AG10803 (cell line): ENCODE results near the gene CELA2A.
"Not testable (repeated sequence)": the region's sequence is repeated elsewhere in the genome, so short reads cannot be mapped to it uniquely, and the experiment has no call there.

Experiments
- DNase-seq: peaks from one replicate; pipeline ENCODE4 v3.0.0; 2010; ENCODE audit warnings: low read depth
- H3K4me3 ChIP-seq: 2 replicates; pipeline ENCODE4 v1.5.1; 2011; ENCODE audit warnings: mild to moderate bottlenecking, low read length, control low read depth
- TF ChIP-seq, protein P1 (sequence below): conservative IDR thresholded peaks from 2 replicates; pipeline ENCODE4 v1.5.1; 2011; ENCODE audit warnings: mild to moderate bottlenecking, low read length, control low read depth, inconsistent platforms

Gene CELA2A

GRCh38 chr1:15465674-15466073 is 9.1 kb downstream of the CELA2A start:
- H3K4me3 ChIP-seq: no peak overlapping the region
- DNase-seq: no peak
- TF ChIP-seq, protein P1, sequence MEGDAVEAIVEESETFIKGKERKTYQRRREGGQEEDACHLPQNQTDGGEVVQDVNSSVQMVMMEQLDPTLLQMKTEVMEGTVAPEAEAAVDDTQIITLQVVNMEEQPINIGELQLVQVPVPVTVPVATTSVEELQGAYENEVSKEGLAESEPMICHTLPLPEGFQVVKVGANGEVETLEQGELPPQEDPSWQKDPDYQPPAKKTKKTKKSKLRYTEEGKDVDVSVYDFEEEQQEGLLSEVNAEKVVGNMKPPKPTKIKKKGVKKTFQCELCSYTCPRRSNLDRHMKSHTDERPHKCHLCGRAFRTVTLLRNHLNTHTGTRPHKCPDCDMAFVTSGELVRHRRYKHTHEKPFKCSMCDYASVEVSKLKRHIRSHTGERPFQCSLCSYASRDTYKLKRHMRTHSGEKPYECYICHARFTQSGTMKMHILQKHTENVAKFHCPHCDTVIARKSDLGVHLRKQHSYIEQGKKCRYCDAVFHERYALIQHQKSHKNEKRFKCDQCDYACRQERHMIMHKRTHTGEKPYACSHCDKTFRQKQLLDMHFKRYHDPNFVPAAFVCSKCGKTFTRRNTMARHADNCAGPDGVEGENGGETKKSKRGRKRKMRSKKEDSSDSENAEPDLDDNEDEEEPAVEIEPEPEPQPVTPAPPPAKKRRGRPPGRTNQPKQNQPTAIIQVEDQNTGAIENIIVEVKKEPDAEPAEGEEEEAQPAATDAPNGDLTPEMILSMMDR: no peak

GRCh38 chr1:15466955-15467625 is 10.6 kb downstream of the CELA2A start:
- not testable (repeated sequence) for H3K4me3 ChIP-seq, DNase-seq

- TF ChIP-seq, protein P1: no peak
- H3K4me3 ChIP-seq: no peak overlapping the region
- no peak for DNase-seq
Observed at GRCh38 chr1:15468145-15468544, 11.6 kb downstream of the CELA2A start.

- TF ChIP-seq, protein P1: no peak
- H3K4me3 ChIP-seq: no peak overlapping the region
- DNase-seq: no peak
Observed at GRCh38 chr1:15469361-15469760, 12.8 kb downstream of the CELA2A start.

DNA sequence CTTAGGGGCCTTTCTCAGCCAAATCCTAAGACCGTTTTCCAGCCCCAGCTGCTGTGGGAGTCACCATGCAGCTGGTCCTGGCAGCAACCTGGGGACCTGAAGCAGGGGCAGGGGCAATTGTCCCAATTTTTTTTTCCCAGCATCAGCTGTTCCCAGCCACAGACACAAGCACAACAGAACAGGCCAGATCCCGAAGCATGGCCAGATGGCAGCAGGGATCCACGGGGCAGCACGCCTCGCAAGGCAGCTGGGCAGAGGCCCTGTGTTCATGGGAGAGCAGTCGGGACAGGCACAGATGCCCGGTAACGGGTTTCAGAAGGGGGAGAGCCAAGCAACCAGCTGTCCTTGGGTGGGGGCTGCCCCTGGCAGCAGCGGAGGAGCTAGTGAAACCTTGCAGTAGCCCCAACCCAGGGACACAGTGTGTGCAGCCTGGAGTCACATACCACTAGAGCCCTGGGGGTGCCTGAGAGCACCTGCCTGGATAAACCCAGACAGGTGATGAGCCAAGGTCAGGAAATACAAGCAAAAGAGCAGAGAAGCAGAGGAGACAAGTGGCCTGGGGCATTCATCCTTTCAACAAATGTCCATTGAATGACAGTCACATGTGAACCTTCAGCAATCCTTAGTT is 13.4 kb downstream of the CELA2A start:
- H3K4me3 ChIP-seq, DNase-seq: not testable (repeated sequence)

DNA sequence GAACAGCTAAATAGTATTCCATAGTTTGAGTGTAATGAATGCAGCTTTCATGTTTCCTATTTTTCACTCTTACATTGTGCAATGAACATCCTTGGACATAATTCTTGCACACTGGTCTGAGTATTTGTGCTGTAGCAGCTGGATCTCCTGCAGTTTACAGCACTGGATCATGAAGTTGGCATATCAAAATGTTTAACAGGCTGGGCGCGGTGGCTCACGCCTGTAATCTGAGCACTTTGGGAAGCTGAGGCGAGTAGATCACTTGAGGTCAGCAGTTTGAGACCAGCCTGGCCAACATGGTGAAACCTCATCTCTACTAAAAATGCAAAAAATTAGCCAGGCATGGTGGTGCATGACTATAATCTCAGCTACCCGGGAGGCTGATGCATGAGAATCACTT is 14.5 kb downstream of the CELA2A start:
- not testable (repeated sequence) for H3K4me3 ChIP-seq, DNase-seq

DNA sequence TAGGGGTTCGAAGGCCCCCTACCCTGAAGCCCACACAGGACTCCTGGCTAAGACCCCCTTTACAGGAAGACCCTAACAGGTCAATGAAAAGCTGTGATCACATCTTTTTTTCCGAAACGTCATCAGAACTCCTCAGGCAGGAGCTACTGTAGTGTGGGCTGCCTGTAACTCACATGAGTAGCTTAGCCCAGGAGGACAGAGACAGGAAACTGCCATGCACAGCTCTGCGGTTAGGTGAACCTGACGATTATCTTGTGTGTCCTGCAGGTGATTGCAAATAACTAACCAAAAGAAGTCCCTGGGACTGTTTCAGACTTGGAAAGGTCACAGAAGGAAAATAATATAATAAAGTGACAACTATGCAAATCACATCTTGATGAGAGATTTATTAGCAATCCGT is 15.2 kb downstream of the CELA2A start:
- not testable (repeated sequence) for H3K4me3 ChIP-seq, DNase-seq

DNA sequence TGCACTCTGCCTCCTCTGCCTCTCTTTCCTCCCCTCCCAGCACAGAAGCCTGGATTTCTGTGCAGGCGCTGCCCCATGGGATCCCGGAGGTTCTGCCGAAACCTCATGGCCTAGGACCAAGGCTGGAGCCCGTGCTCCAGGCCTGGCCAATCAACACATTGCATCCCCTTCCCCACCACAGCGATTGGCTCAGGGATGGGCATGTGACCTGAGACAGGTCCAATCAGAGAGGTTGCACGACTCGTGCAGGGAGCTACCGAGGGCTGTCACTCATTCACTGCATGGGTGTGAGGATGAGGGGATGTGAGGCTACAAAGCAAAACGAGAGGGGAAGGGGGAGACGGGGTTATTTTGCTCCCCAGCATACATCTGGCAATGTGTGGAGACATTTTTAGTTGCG is 16.1 kb downstream of the CELA2A start:
- H3K4me3 ChIP-seq: no peak overlapping the region
- no peak for DNase-seq
- TF ChIP-seq, protein P1: no peak

- DNase-seq: no peak
- H3K4me3 ChIP-seq: no peak within 1 kb of the TSS
- TF ChIP-seq, protein P1: no peak
Observed at GRCh38 chr1:15475752-15476314, 19.3 kb downstream of the CELA2A start, which contains the start of gene CELA2B. Gene CELA2B (plus strand): TSS chr1:15476104. CDS start chr1:15476126, 22 bp downstream.
